OCI-LY7 (cell line): ENCODE data around the gene LINGO4. TPM values are rescaled to one million over a fixed set of nuclear protein-coding genes. Genes with fewer than 3 reads are reported as not detected.

Experiments
- BruUV-seq: library from RNA; stranded (reverse); fragments of 400-500 nt; replicated peaks from 2 replicates; lab custom pipeline; 2021; lab: Mats Ljungman, UMichigan
- CTCF ChIA-PET: fragments of 300-600 bp; sonication (Branson Sonifier 250); formaldehyde crosslinking; loops from one replicate; lab custom pipeline; 2022; ENCODE audit warnings: antibody characterized with exemption; ENCODE audit not compliant: unreplicated experiment; lab: Charles Lee
- POLR2A ChIA-PET: fragments of 300-600 bp; sonication (Branson Sonifier 250); formaldehyde crosslinking; loops from one replicate; lab custom pipeline; 2022; ENCODE audit warnings: antibody characterized with exemption; lab: Charles Lee
- DNase-seq: peaks from one replicate; pipeline ENCODE4 v3.0.0-alpha.2; 2015; ENCODE audit warnings: low spot score
- H2AFZ ChIP-seq: fragments of 200-600 bp; sonication (generic), shearing (Covaris generic); 2 replicates; pipeline ENCODE4 v1.6.1; 2014; ENCODE audit warnings: mild to moderate bottlenecking, antibody characterized with exemption, low read length, moderate library complexity
- H3K27ac ChIP-seq: fragments of 200-600 bp; sonication (generic); 2 replicates; pipeline ENCODE4 v1.5.1; 2014; ENCODE audit warnings: mixed run types, low read depth, mild to moderate bottlenecking, moderate library complexity, low read length, inconsistent platforms; ENCODE audit not compliant: poor library complexity, severe bottlenecking
- H3K36me3 ChIP-seq: fragments of 200-600 bp; sonication (generic); 2 replicates; pipeline ENCODE4 v1.6.1; 2014; ENCODE audit warnings: mild to moderate bottlenecking, antibody characterized with exemption, low read length, moderate library complexity, mixed read lengths; ENCODE audit not compliant: insufficient read depth
- H3K4me1 ChIP-seq: fragments of 200-600 bp; sonication (generic); 2 replicates; pipeline ENCODE4 v1.5.1; 2014; ENCODE audit warnings: mild to moderate bottlenecking, low read length; ENCODE audit not compliant: insufficient read depth, poor library complexity, severe bottlenecking
- H3K4me2 ChIP-seq: fragments of 200-600 bp; sonication (generic); 2 replicates; pipeline ENCODE4 v1.6.1; 2014; ENCODE audit warnings: mild to moderate bottlenecking, low read length
- H3K4me3 ChIP-seq: fragments of 200-600 bp; sonication (generic); 2 replicates; pipeline ENCODE4 v1.5.1; 2014; ENCODE audit warnings: mild to moderate bottlenecking, low read depth, low read length; ENCODE audit not compliant: poor library complexity, severe bottlenecking
- H3K79me2 ChIP-seq: fragments of 200-600 bp; sonication (generic); 2 replicates; pipeline ENCODE4 v1.6.1; 2016; ENCODE audit warnings: low read depth, mild to moderate bottlenecking, low read length, moderate library complexity, mixed read lengths; ENCODE audit not compliant: insufficient read depth
- H3K9me2 ChIP-seq: fragments of 200-600 bp; sonication (generic); 2 replicates; pipeline ENCODE4 v1.6.1; 2016; ENCODE audit warnings: mild to moderate bottlenecking, low read length, mixed read lengths; ENCODE audit not compliant: insufficient read depth
- H3K9me3 ChIP-seq: fragments of 200-600 bp; sonication (generic); 2 replicates; pipeline ENCODE4 v1.6.1; 2014; ENCODE audit warnings: mild to moderate bottlenecking, mixed run types, low read length, mixed read lengths
- H4K20me1 ChIP-seq: fragments of 200-600 bp; sonication (generic); 2 replicates; pipeline ENCODE4 v1.6.1; 2014; ENCODE audit warnings: mild to moderate bottlenecking, antibody characterized with exemption, low read length, moderate library complexity, mixed read lengths; ENCODE audit not compliant: insufficient read depth
- EZH2phosphoT487 ChIP-seq: fragments of 200-600 bp; sonication (generic); IDR thresholded peaks from 2 replicates; pipeline ENCODE4 v1.6.1; 2018; ENCODE audit warnings: low read depth, borderline replicate concordance, mild to moderate bottlenecking, mixed run types, antibody characterized with exemption, low read length, moderate library complexity, mixed read lengths
- intact Hi-C: fragments of 100-400 bp; cut with micrococcal nuclease; formaldehyde crosslinking; loops from one replicate; pipeline ENCODE4 v1.10.0; 2022; ENCODE audit not compliant: unreplicated experiment
- total RNA-seq, 2 experiments: library from RNA; depleted of rRNA in 1 of 2; stranded (reverse); fragments of >200 nt in 1 of 2; shearing (Covaris generic) in 1 of 2; gene quantifications; 2 replicates each; pipeline ENCODE4 v1.2.3, GENCODE V29; 2014 to 2022
- TF ChIP-seq, protein P1 (sequence below): fragments of 200-600 bp; sonication (generic); conservative IDR thresholded peaks from 2 replicates; pipeline ENCODE4 v1.5.1; 2014; ENCODE audit warnings: mild to moderate bottlenecking, antibody characterized with exemption, low read length, moderate library complexity, mixed read lengths

Gene LINGO4
- total RNA-seq, 2 experiments from 2014 or later, result not detected

DNA sequence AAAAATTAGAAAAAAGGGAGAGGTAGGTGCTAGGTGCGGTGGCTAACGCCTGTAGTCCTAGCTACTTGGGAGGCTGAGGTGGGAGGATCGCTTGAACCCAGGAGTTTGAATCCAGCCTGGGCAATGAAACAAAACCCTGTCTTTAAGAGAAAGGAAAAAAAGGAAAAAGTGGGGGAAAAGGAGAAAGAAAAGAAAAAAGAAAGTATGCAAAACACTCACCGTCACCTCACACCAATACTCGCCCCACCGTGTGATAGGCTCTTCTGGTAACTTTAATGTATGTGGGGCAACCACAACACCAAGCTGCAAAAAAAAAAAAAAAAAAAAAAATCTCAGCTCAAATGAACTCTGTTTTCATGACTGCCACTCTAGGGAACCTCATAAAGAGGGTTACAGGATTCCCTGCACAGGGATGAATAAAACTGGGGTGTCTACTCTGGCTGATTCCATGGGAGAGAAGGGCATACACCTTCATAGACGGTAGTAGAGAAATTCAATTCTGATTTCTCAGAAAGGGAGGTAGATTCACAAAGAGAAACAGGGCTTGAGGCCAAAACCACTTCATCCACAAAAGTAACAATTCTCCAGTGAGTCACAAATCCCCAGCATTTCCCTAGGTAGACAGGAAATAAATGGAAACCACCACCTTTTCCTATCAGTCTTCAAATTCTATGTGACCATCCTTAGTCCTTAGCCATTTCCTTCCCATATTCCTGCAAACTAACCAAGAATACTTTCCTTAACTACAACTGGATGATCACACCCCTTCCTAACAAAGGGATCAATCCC, 44.4 kb downstream of the LINGO4 start:
- intact Hi-C loops, result no loop called here
- Histone ChIP-seq H2AFZ (no peak overlapping the region), H3K4me1 (peaks cover 19% of the 10 kb centered on the region), H4K20me1 (no peaks in the 10 kb centered on the region), H3K9me2 (no peaks in the 10 kb centered on the region), H3K27ac (no peak overlapping the region), H3K4me3 (no peak overlapping the region), H3K4me2 (no peak overlapping the region), H3K36me3 (peaks cover 52% of the 10 kb centered on the region), H3K79me2 (peaks cover 23% of the 10 kb centered on the region), H3K9me3 (no peaks in the 10 kb centered on the region)
- no peak for DNase-seq
- ChIA-PET POLR2A (interaction anchor here (0.6 kb wide), 2 partner anchors 18 to 289 kb away, joined by 3 to 6 read pairs; no protein-coding TSS in a partner anchor), CTCF (no interaction called here)
- BruUV-seq, result no TSS peak
- TF ChIP-seq EZH2phosphoT487, result no peak
- TF ChIP-seq, protein P1, sequence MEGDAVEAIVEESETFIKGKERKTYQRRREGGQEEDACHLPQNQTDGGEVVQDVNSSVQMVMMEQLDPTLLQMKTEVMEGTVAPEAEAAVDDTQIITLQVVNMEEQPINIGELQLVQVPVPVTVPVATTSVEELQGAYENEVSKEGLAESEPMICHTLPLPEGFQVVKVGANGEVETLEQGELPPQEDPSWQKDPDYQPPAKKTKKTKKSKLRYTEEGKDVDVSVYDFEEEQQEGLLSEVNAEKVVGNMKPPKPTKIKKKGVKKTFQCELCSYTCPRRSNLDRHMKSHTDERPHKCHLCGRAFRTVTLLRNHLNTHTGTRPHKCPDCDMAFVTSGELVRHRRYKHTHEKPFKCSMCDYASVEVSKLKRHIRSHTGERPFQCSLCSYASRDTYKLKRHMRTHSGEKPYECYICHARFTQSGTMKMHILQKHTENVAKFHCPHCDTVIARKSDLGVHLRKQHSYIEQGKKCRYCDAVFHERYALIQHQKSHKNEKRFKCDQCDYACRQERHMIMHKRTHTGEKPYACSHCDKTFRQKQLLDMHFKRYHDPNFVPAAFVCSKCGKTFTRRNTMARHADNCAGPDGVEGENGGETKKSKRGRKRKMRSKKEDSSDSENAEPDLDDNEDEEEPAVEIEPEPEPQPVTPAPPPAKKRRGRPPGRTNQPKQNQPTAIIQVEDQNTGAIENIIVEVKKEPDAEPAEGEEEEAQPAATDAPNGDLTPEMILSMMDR, result no peak

GRCh38 chr1:151759241-151759640, 46.0 kb downstream of the LINGO4 start:
- Histone ChIP-seq H3K36me3 (peaks cover 52% of the 10 kb centered on the region), H3K9me3 (no peaks in the 10 kb centered on the region), H3K4me2 (no peak overlapping the region), H4K20me1 (no peaks in the 10 kb centered on the region), H3K27ac (no peak overlapping the region), H2AFZ (no peak overlapping the region), H3K4me1 (peaks cover 12% of the 10 kb centered on the region), H3K4me3 (no peak overlapping the region), H3K9me2 (no peaks in the 10 kb centered on the region), H3K79me2 (peaks cover 20% of the 10 kb centered on the region)
- no peak for DNase-seq
- intact Hi-C loops, result no loop called here
- no TSS peak for BruUV-seq
- TF ChIP-seq, protein P1, result no peak
- TF ChIP-seq EZH2phosphoT487, result no peak
- ChIA-PET CTCF (no interaction called here), POLR2A (interaction anchor here (0.6 kb wide), 1 partner anchor 197 kb away, joined by 3 read pairs; no protein-coding TSS in a partner anchor)

DNA sequence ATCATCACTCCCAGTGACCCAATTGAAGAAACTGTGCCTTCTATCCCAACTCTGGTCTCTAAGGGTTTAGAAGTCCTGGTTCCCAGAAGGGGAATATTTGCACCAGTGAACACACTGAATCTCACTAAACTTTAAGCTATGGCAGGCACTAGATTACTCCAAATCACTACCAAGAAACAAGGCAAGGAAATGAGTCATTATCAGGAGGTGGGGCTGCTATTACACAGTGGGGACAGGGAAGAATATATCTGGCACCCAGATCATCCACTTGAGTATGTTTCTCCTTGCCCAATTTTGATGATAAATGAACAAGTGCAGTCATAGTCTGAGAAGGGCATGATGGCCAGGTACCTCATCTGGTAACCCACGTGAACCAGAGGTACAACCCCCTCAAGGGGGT, 48.9 kb downstream of the LINGO4 start:
- CTCF ChIA-PET, result no interaction called here
- no peak overlapping the region for H3K4me3 ChIP-seq
- POLR2A ChIA-PET, result interaction anchor here (1.0 kb wide), 1 partner anchor 20 kb away, joined by 3 read pairs; no protein-coding TSS in a partner anchor
- no peaks in the 10 kb centered on the region for H3K4me1 ChIP-seq
- H3K4me2 ChIP-seq, result no peak overlapping the region
- intact Hi-C loops, result no loop called here
- no TSS peak for BruUV-seq
- no peaks in the 10 kb centered on the region for H3K79me2 ChIP-seq
- H3K9me2 ChIP-seq, result no peaks in the 10 kb centered on the region
- H4K20me1 ChIP-seq, result no peaks in the 10 kb centered on the region
- no peak for TF ChIP-seq EZH2phosphoT487
- TF ChIP-seq, protein P1, result no peak
- H3K36me3 ChIP-seq, result peaks cover 42% of the 10 kb centered on the region
- DNase-seq, result no peak
- no peak overlapping the region for H2AFZ ChIP-seq
- no peak overlapping the region for H3K27ac ChIP-seq
- H3K9me3 ChIP-seq, result no peaks in the 10 kb centered on the region
